IMR-90 (cell line): ENCODE results near the gene NRP1. TPM values are rescaled to one million over a fixed set of nuclear protein-coding genes. Genes with fewer than 3 reads are reported as not detected.
A peak's percentile ranks its signal among the peaks of the same experiment; 100 is the strongest.

Experiments
- ATAC-seq: fragments of 200-7000 bp; cut with Tn5 transposase; 2 replicates; pipeline ENCODE4 v1.9.1; 2020; ENCODE audit warnings: low read depth, mild to moderate bottlenecking, moderate library complexity
- BruUV-seq: library from RNA; stranded (reverse); fragments of 400-500 nt; replicated peaks from 2 replicates; lab custom pipeline; 2021; lab: Mats Ljungman, UMichigan
- CTCF ChIA-PET: fragments of 300-600 bp; formaldehyde crosslinking; extraction: SDS; loops from one replicate; lab custom pipeline; 2021; ENCODE audit warnings: antibody characterized with exemption; lab: Yijun Ruan, JAX
- POLR2A ChIA-PET: fragments of 300-600 bp; sonication (Branson Sonifier 250); formaldehyde crosslinking; loops from one replicate; lab custom pipeline; 2022; ENCODE audit warnings: antibody characterized with exemption; ENCODE audit not compliant: unreplicated experiment; lab: Charles Lee
- DNase-seq: peaks from one replicate; pipeline ENCODE4 v3.0.0; 2013
- H2AFZ ChIP-seq: replicated peaks from 2 replicates; pipeline ENCODE3; 2013; ENCODE audit warnings: low read length, mild to moderate bottlenecking; ENCODE audit not compliant: poor library complexity
- H2AK5ac ChIP-seq: 2 replicates; pipeline ENCODE4 v1.6.1; 2013; ENCODE audit warnings: low read depth, low read length, inconsistent platforms
- H2AK9ac ChIP-seq: replicated peaks from 2 replicates; pipeline ENCODE3; 2013; ENCODE audit warnings: mild to moderate bottlenecking, low read depth, low read length, moderate library complexity; ENCODE audit not compliant: poor library complexity
- H2BK120ac ChIP-seq: 2 replicates; pipeline ENCODE4 v1.6.1; 2013; ENCODE audit warnings: low read depth, low read length, inconsistent platforms
- H2BK15ac ChIP-seq: 3 replicates; pipeline ENCODE4 v1.6.1; 2013; ENCODE audit warnings: low read depth, low read length, inconsistent platforms
- H2BK20ac ChIP-seq: 2 replicates; pipeline ENCODE4 v1.6.1; 2013; ENCODE audit warnings: low read depth, mild to moderate bottlenecking, inconsistent platforms, low read length, moderate library complexity
- H2BK5ac ChIP-seq: 2 replicates; pipeline ENCODE4 v1.6.1; 2013; ENCODE audit warnings: mild to moderate bottlenecking, low read depth, low read length, inconsistent platforms; ENCODE audit not compliant: poor library complexity, severe bottlenecking
- H3K14ac ChIP-seq: replicated peaks from 2 replicates; pipeline ENCODE4 v1.6.1; 2013; ENCODE audit warnings: low read depth, low read length, inconsistent platforms
- H3K18ac ChIP-seq: 2 replicates; pipeline ENCODE4 v1.6.1; 2013; ENCODE audit warnings: low read depth, low read length, control low read depth
- H3K23ac ChIP-seq: 2 replicates; pipeline ENCODE4 v1.6.1; 2013; ENCODE audit warnings: low read depth, low read length, inconsistent platforms
- H3K27ac ChIP-seq: 2 replicates; pipeline ENCODE4 v1.5.1; 2013; ENCODE audit warnings: mild to moderate bottlenecking, control low read depth, low read length; ENCODE audit not compliant: insufficient read depth
- H3K27me3 ChIP-seq: 2 replicates; pipeline ENCODE4 v1.6.1; 2013; ENCODE audit warnings: low read length; ENCODE audit not compliant: control insufficient read depth, insufficient read depth
- H3K36me3 ChIP-seq: 2 replicates; pipeline ENCODE4 v1.6.1; 2013; ENCODE audit warnings: low read length, mixed read lengths; ENCODE audit not compliant: control insufficient read depth, insufficient read depth
- H3K4ac ChIP-seq: 2 replicates; pipeline ENCODE4 v1.6.1; 2013; ENCODE audit warnings: low read depth, low read length, inconsistent platforms
- H3K4me1 ChIP-seq: 2 replicates; pipeline ENCODE4 v1.6.1; 2013; ENCODE audit warnings: low read length, mixed read lengths; ENCODE audit not compliant: control insufficient read depth, insufficient read depth
- H3K4me2 ChIP-seq: 2 replicates; pipeline ENCODE4 v1.6.1; 2013; ENCODE audit warnings: low read depth, mild to moderate bottlenecking, control low read depth, low read length, moderate library complexity
- H3K4me3 ChIP-seq: 2 replicates; pipeline ENCODE4 v1.5.1; 2013; ENCODE audit warnings: low read depth, mild to moderate bottlenecking, control low read depth, low read length, moderate library complexity; ENCODE audit not compliant: insufficient read depth
- H3K56ac ChIP-seq: 2 replicates; pipeline ENCODE4 v1.6.1; 2013; ENCODE audit warnings: low read length, inconsistent platforms; ENCODE audit not compliant: insufficient read depth; ENCODE audit errors: extremely low read depth
- H3K79me1 ChIP-seq, 2 experiments: 2 replicates each; pipeline ENCODE4 v1.6.1; 2013; ENCODE audit warnings: low read length in 2 of 2, inconsistent platforms in 1 of 2, low read depth in 1 of 2
- H3K9ac ChIP-seq: 2 replicates; pipeline ENCODE4 v1.6.1; 2013; ENCODE audit warnings: low read depth, low read length, control low read depth
- H3K9me1 ChIP-seq: 2 replicates; pipeline ENCODE4 v1.6.1; 2013; ENCODE audit warnings: low read length, inconsistent platforms; ENCODE audit not compliant: insufficient read depth
- H3K9me3 ChIP-seq: 2 replicates; pipeline ENCODE4 v1.6.1; 2013; ENCODE audit warnings: low read length; ENCODE audit not compliant: control insufficient read depth, insufficient read depth
- H4K20me1 ChIP-seq: 2 replicates; pipeline ENCODE4 v1.6.1; 2013; ENCODE audit warnings: low read length, inconsistent platforms; ENCODE audit not compliant: insufficient read depth
- H4K5ac ChIP-seq: 2 replicates; pipeline ENCODE4 v1.6.1; 2013; ENCODE audit warnings: mild to moderate bottlenecking, low read depth, low read length, control low read depth
- H4K8ac ChIP-seq, 2 experiments: 2 replicates each; pipeline ENCODE4 v1.6.1; 2013; ENCODE audit warnings: low read depth in 2 of 2, low read length in 2 of 2, control low read depth in 1 of 2, inconsistent platforms in 1 of 2
- H4K91ac ChIP-seq: 2 replicates; pipeline ENCODE4 v1.6.1; 2013; ENCODE audit warnings: low read depth, low read length, inconsistent platforms; ENCODE audit not compliant: insufficient read depth
- BHLHE40 ChIP-seq: fragments of 150-350 bp; IDR thresholded peaks from 2 replicates; pipeline ENCODE4 v1.6.1; 2016; ENCODE audit warnings: mild to moderate bottlenecking, low read depth, low read length
- CEBPB ChIP-seq: IDR thresholded peaks from 2 replicates; pipeline ENCODE4 v1.6.1; 2012; ENCODE audit warnings: low read depth, low read length, improper control_type of control experiment
- CTCF ChIP-seq: conservative IDR thresholded peaks from 2 replicates; pipeline ENCODE4 v1.5.1; 2012; ENCODE audit warnings: mild to moderate bottlenecking, low read depth, low read length, improper control_type of control experiment
- ELK1 ChIP-seq: fragments of 150-350 bp; IDR thresholded peaks from 2 replicates; pipeline ENCODE4 v1.6.1; 2016; ENCODE audit warnings: low read depth, mild to moderate bottlenecking, low read length, moderate library complexity, borderline replicate concordance
- FOS ChIP-seq: fragments of 150-350 bp; IDR thresholded peaks from 2 replicates; pipeline ENCODE4 v1.6.1; 2016; ENCODE audit warnings: low read depth, low read length
- MAFK ChIP-seq: IDR thresholded peaks from 2 replicates; pipeline ENCODE4 v1.6.1; 2012; ENCODE audit warnings: low read depth, low read length, improper control_type of control experiment
- MAZ ChIP-seq: IDR thresholded peaks from 2 replicates; pipeline ENCODE4 v1.6.1; 2012; ENCODE audit warnings: low read depth, mild to moderate bottlenecking, low read length, improper control_type of control experiment, moderate library complexity, borderline replicate concordance
- MXI1 ChIP-seq: IDR thresholded peaks from 2 replicates; pipeline ENCODE4 v1.6.1; 2012; ENCODE audit warnings: low read depth, mild to moderate bottlenecking, low read length, moderate library complexity, borderline replicate concordance
- NFE2L2 ChIP-seq: fragments of 150-350 bp; IDR thresholded peaks from 2 replicates; pipeline ENCODE4 v1.6.1; 2016; ENCODE audit warnings: low read depth, mild to moderate bottlenecking, low read length
- POLR2A ChIP-seq: IDR thresholded peaks from 2 replicates; pipeline ENCODE4 v1.6.1; 2012; ENCODE audit warnings: mild to moderate bottlenecking, low read depth, low read length
- RAD21 ChIP-seq: IDR thresholded peaks from 2 replicates; pipeline ENCODE4 v1.6.1; 2012; ENCODE audit warnings: low read length, improper control_type of control experiment
- RCOR1 ChIP-seq: IDR thresholded peaks from 2 replicates; pipeline ENCODE4 v1.6.1; 2012; ENCODE audit warnings: mild to moderate bottlenecking, low read length, improper control_type of control experiment; ENCODE audit not compliant: insufficient replicate concordance
- SMC3 ChIP-seq: fragments of 150-350 bp; IDR thresholded peaks from 2 replicates; pipeline ENCODE4 v1.6.1; 2016; ENCODE audit warnings: low read depth, mild to moderate bottlenecking, antibody characterized with exemption, low read length, moderate library complexity
- USF2 ChIP-seq: fragments of 150-350 bp; IDR thresholded peaks from 2 replicates; pipeline ENCODE4 v1.6.1; 2017; ENCODE audit warnings: mild to moderate bottlenecking, antibody characterized with exemption, low read length, low read depth
- WGBS, 2 experiments: methylation state at CpG; one replicate each; pipeline versions ENCODE4 v1.1.5 to v1.1.7; 2013; ENCODE audit warnings: missing lambda C conversion rate in 2 of 2; ENCODE audit not compliant: insufficient read length in 1 of 2; ENCODE audit errors: extremely low coverage in 2 of 2; 5-methylcytosine and 5-hydroxymethylcytosine counted together
- dilution Hi-C: fragments of 300-500 bp; cut with HindIII; formaldehyde crosslinking; loops from one replicate; pipeline ENCODE4 v1.14.3; 2018; ENCODE audit warnings: low sequenced_read_pairs; ENCODE audit not compliant: unreplicated experiment
- in situ Hi-C: fragments of 300-500 bp; cut with MboI; formaldehyde crosslinking; loops from 3 replicates; pipeline ENCODE4 v1.14.3; 2019; ENCODE audit warnings: low sequenced_read_pairs, inconsistent platforms, mixed read lengths
- intact Hi-C: fragments of 100-400 bp; cut with micrococcal nuclease; formaldehyde crosslinking; loops from 2 replicates; pipeline ENCODE4 v1.10.0; 2022
- polyA plus RNA-seq, 3 experiments: library from polyadenylated mRNA; depleted of rRNA; stranded (reverse); fragments of >200 nt; gene quantifications; 2 replicates each; pipeline ENCODE4 v1.2.3, GENCODE V29; 2012; ENCODE audit warnings: low replicate concordance in 1 of 3
- total RNA-seq: library from RNA; depleted of rRNA; stranded (reverse); fragments of >200 nt; gene quantifications from 2 replicates; pipeline ENCODE4 v1.2.3, GENCODE V29; 2012

Gene NRP1
- total and polyA plus RNA-seq, 2 of the 4 experiments (the other 2 are of a cell fraction), result 108 to 227 TPM

GRCh38 chr10:33146189-33147012 is 188.1 kb downstream of the NRP1 start:
- Histone ChIP-seq H3K4me2 (no peak overlapping the region), H3K9me3 (no peaks in the 10 kb centered on the region; the same call in 1 of the 2 replicates), H4K91ac (peak overlapping the region; percentile 71; the same call in 1 of the 2 replicates), H3K18ac (no peak overlapping the region), H2AK9ac (peak overlapping the region; percentile 71), H2BK120ac (no peak overlapping the region), H3K9ac (no peak overlapping the region), H3K9me1 (peaks cover 5% of the 10 kb centered on the region), H2AFZ (peak overlapping the region; percentile 17), H3K79me1 (no peaks in the 10 kb centered on the region), H3K4me1 (peaks cover 12% of the 10 kb centered on the region), H3K27ac (no peak overlapping the region), H4K20me1 (no peaks in the 10 kb centered on the region), H3K4me3 (no peak overlapping the region), H4K5ac (no peak overlapping the region), H2BK20ac (peak overlapping the region; percentile 10; the same call in 1 of the 2 replicates), H3K4ac (peak overlapping the region; percentile 22; the same call in 1 of the 2 replicates), H2AK5ac (peak overlapping the region; percentile 36; the same call in 1 of the 2 replicates), H3K23ac (no peak overlapping the region), H3K56ac (no peak overlapping the region), H3K14ac (0 out of 2 replicates have a peak overlapping the region, but pooled peaks have one; percentile 29), H2BK5ac (no peak overlapping the region), H2BK15ac (0 out of 3 replicates have a peak overlapping the region, but pooled peaks have one; percentile 86), H4K8ac (no peak overlapping the region), H3K36me3 (no peaks in the 10 kb centered on the region), H3K27me3 (no peaks in the 10 kb centered on the region)
- ATAC-seq (no peak), DNase-seq (no peak)
- ChIA-PET CTCF (interaction anchor here (1.0 kb wide), 1 partner anchor 24 kb away, joined by 3 read pairs; no protein-coding TSS in a partner anchor), POLR2A (no interaction called here)
- dilution Hi-C loops (no loop called here), intact Hi-C loops (no loop called here), in situ Hi-C loops (no loop called here)
- BruUV-seq, result no TSS peak
- 93% methylated on average over 6 of the region's 10 CpGs; no CpG with 5 or more reads in 1 of the 2 experiments for WGBS, 2 experiments
- TF ChIP-seq MXI1 (no peak), RCOR1 (no peak), POLR2A (no peak), CEBPB (no peak), SMC3 (no peak), MAZ (no peak), NFE2L2 (no peak), RAD21 (no peak), ELK1 (no peak), BHLHE40 (no peak), USF2 (no peak), MAFK (no peak), FOS (no peak), CTCF (no peak)
